Measurements from ENCODE around the gene SHROOM1.
A peak's percentile ranks its signal among the peaks of the same experiment; 100 is the strongest.

The SHROOM1 gene

GRCh38 chr5:132777209-132778069 lies 53.0 kb downstream of the SHROOM1 start, which contains the start of gene SEPTIN8:
SEPTIN8 (minus strand) TSS chr5:132777239; CDS start chr5:132777137, 102 bp downstream.
- TF ChIP-seq POLR2A (IDR thresholded peaks at IDR 0.05; ENCODE audit: extremely low read depth, insufficient read length) (peak; percentile 33), MAX (IDR thresholded peaks at IDR 0.05; ENCODE audit: low read depth, low read length) (no peak)
- peak within 1 kb of the TSS; percentile 44 for H3K4me3 ChIP-seq (ENCODE audit: low read depth, low read length)
- peak; percentile 55 for DNase-seq (ENCODE audit: low read depth)

GRCh38 chr5:132776938-132777208 lies 53.6 kb downstream of the SHROOM1 start:
- peak overlapping the region; percentile 34 for H3K4me3 ChIP-seq (ENCODE audit: low read depth, low read length)
- TF ChIP-seq MYC (IDR thresholded peaks at IDR 0.05; ENCODE audit: low read depth, low read length) (no peak), MAX (IDR thresholded peaks at IDR 0.05; ENCODE audit: low read depth, low read length) (no peak), CTCF (IDR thresholded peaks at IDR 0.05; ENCODE audit: low read depth, low read length) (no peak), POLR2A (IDR thresholded peaks at IDR 0.05; ENCODE audit: extremely low read depth, insufficient read length) (no peak)
- no peak for DNase-seq (ENCODE audit: low read depth)

- DNase-seq (ENCODE audit: low read depth) = peak; percentile 39
- TF ChIP-seq MYC (IDR thresholded peaks at IDR 0.05; ENCODE audit: low read depth, low read length) (no peak), CTCF (IDR thresholded peaks at IDR 0.05; ENCODE audit: low read depth, low read length) (no peak), POLR2A (IDR thresholded peaks at IDR 0.05; ENCODE audit: extremely low read depth, insufficient read length) (no peak), MAX (IDR thresholded peaks at IDR 0.05; ENCODE audit: low read depth, low read length) (no peak)
- peak overlapping the region; percentile 34 for H3K4me3 ChIP-seq (ENCODE audit: low read depth, low read length)
Observed at GRCh38 chr5:132776131-132776937, 54.1 kb downstream of the SHROOM1 start.

- no peak for DNase-seq (ENCODE audit: low read depth)
- H3K4me3 ChIP-seq (ENCODE audit: low read depth, low read length) = no peak overlapping the region
- TF ChIP-seq MYC (IDR thresholded peaks at IDR 0.05; ENCODE audit: low read depth, low read length) (no peak), CTCF (IDR thresholded peaks at IDR 0.05; ENCODE audit: low read depth, low read length) (no peak), POLR2A (IDR thresholded peaks at IDR 0.05; ENCODE audit: extremely low read depth, insufficient read length) (no peak), MAX (IDR thresholded peaks at IDR 0.05; ENCODE audit: low read depth, low read length) (no peak)
Observed at GRCh38 chr5:132775476-132775961, 54.9 kb downstream of the SHROOM1 start.

GRCh38 chr5:132774896-132775295 lies 55.6 kb downstream of the SHROOM1 start:
- no peak for TF ChIP-seq CTCF (IDR thresholded peaks at IDR 0.05; ENCODE audit: low read depth, low read length)
- DNase-seq (ENCODE audit: low read depth) = no peak
- no peak overlapping the region for H3K4me3 ChIP-seq (ENCODE audit: low read depth, low read length)

- no peak overlapping the region for H3K4me3 ChIP-seq (ENCODE audit: low read depth, low read length)
- TF ChIP-seq MYC (IDR thresholded peaks at IDR 0.05; ENCODE audit: low read depth, low read length) (no peak), MAX (IDR thresholded peaks at IDR 0.05; ENCODE audit: low read depth, low read length) (no peak), POLR2A (IDR thresholded peaks at IDR 0.05; ENCODE audit: extremely low read depth, insufficient read length) (no peak)
- no peak for DNase-seq (ENCODE audit: low read depth)
Observed at GRCh38 chr5:132774406-132774805, 56.0 kb downstream of the SHROOM1 start.
